ENCODE data around the gene CCDC43.
"Not testable (repeated sequence)": the region's sequence is repeated elsewhere in the genome, so short reads cannot be mapped to it uniquely, and the experiment has no call there.

Gene CCDC43

GRCh38 chr17:44666006-44666405 is 23.6 kb downstream of the CCDC43 start:
- DNase-seq (ENCODE audit: low spot score) = no peak

- no peak for DNase-seq (ENCODE audit: low spot score)
Observed at GRCh38 chr17:44664867-44665266, 24.7 kb downstream of the CCDC43 start.

- no peak for DNase-seq (ENCODE audit: low spot score)
Observed at GRCh38 chr17:44663095-44663494, 26.5 kb downstream of the CCDC43 start.

DNA sequence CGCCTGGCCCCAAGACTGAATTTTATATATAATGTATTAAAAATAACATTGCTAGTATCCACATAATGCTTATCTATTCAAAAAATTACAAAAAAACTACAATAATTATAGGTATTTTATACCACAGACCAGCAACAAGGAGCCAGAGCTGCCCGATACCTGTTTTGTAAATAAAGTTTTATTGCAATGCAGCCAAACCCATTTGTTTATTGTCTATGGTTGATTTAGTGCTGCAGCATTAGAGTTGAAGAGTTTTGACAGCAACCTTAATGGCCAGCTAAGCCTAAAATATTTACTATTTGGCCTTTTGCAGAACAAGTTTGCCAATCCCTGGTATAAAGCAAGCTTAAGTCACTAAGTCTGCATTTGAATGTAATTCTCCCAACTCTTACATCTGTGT is 27.7 kb downstream of the CCDC43 start:
- DNase-seq (ENCODE audit: low spot score) = no peak

DNA sequence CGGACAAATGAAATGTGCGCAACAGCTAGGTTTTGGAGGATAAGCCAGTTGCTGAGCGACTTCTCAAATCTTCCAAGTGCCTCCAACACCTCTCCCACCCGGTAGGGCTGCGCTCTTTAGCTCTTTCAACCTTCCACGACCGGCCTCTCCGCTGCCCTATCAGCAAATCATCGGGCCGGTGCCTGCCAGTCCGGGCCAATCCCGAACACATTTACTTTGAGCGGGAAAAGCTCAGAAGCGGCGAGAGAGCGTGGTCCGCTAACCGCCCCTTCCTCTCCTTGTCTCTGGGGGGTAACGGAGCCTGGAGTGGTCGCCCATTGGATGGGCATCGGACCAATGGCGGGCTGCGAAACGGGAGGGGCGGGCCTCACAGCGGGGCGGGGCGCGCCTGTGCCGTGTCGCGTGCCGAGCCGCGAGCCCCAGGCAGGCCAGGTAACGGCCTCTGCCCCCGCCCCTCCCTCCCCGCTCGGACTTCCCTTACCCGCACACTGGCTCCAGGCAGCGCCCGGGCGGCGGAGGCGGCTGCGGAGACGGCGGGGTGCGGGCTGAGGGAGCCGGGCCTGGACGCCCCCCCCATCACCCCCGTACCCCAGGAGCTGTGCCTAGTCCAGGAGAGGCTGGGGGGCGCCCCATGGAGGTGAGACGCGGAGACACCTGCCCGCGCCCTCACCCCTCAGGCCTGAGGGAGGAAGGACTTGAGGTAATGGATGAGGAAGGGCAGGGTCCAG is 33.4 kb downstream of the CCDC43 start, which contains the start of gene MEIOC:
MEIOC (plus strand) TSS at position 486 of the 728 bp plus-strand sequence; CDS start at position 632, 146 bp downstream.
- no peak for DNase-seq (ENCODE audit: low spot score)

DNA sequence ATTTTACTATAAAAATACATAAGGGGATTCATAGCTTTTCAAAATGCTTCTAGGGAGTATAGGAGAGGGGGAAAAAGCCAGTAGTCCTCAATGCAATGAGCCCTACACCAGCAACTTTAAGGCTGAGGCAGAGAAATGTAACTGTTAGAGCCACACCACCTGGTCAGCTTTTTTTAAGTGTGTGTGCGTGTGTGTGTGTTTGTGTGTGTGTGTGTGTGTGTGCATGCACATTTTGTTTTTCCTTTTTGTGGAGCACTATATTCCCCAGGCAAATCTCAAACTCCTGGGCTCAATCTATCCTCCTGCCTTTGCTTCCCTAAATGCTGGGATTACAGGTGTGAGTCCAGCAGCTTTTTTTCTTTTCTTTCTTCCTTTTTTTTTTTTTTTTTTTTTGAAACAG is 35.6 kb downstream of the CCDC43 start:
- no peak for DNase-seq (ENCODE audit: low spot score)

DNA sequence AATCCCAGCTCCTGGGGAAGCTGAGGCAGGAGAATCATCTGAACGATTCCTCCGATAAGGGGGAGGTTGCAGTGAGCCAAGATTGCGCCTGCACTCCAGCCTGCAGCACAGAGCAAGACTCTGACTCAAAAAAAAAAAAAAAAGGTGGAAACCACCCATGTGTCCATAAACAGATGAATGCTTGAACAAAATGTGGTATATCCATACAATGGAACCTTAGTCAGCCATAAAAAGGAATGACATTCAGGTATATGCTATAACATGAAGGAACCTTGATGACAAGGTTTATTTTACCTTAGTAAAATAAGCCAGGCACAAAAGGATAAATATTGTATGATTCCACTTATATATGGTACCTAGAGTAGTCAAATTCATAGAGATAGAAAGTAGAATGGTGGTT is 36.2 kb downstream of the CCDC43 start:
- no peak for DNase-seq (ENCODE audit: low spot score)

- no peak for DNase-seq (ENCODE audit: low spot score)
Observed at GRCh38 chr17:44652727-44653126, 36.8 kb downstream of the CCDC43 start.

DNA sequence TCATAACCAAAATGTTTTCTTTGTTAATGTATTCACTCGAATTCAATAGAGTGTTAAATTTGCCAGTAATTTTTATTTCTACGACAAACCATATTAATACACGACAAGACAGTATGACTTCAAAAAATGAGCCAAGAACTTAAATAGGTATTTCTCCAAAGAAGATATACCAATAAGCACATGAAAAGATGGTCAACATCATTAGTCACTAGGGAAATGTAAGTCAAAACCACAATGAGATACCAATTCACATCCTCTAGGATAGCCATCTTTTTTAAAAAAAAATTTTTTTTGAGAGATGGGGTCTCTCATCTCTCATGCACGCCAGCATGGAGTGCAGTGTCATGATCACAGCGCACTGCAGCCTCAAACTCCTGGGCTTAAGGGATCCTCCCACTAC is 38.3 kb downstream of the CCDC43 start:
- DNase-seq (ENCODE audit: low spot score) = no peak

DNA sequence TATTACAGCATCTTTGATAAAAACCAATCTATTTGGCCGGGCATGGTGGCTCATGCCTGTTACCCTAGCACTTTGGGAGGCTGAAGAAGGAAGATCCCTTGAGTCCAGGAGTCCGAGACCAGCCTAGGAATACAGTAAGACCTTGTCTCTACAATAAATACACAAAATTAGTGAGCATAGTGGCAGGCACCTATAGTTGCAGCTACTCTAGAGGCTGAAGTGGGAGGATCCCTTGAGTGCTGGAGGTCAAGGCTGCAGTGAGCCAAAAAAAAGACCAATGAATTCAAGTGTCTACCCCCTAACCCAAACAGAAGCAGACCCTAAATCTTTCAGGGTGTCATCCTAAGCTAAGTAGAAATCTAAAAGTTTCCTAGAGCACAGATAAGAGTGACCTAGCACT is 40.6 kb downstream of the CCDC43 start:
- DNase-seq (ENCODE audit: low spot score) = no peak

DNA sequence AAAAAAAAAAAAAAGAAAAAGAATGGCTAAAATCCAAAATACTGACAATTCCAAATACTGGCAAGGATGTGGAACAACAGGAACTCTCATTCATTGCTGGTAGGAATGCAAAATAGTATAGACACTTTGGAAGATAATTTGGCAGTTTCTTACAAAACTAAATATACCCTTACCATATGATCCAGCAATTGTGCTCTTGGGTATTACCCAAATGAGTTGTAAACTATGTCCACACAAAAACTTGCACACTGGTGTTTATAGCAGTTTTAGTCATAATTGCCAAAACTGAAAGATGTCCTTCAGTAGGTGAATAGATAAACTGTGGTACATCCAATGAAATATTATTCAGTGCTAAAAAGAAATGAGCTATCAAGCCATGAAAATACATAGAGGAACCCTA is 41.8 kb downstream of the CCDC43 start:
- DNase-seq (ENCODE audit: low spot score) = no peak

DNA sequence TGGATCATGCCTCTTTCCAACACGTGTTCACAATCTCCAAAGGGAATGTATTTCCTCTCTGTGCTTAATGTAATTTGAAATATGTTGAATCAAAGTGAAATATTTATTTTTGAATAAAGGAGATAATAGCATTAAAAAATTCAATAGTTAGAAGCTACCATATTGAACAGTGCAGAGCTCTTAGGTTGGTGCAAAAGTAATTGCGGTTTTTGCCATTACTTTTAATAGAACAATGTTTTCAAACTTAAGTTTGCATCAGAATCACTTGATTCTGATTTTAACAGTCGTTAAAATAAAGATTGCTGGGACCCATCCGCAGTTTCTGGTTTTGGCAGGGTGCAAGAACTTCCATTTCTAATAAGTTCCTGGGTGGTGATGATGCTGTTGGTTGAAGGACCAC is 43.3 kb downstream of the CCDC43 start:
- no peak for DNase-seq (ENCODE audit: low spot score)

DNA sequence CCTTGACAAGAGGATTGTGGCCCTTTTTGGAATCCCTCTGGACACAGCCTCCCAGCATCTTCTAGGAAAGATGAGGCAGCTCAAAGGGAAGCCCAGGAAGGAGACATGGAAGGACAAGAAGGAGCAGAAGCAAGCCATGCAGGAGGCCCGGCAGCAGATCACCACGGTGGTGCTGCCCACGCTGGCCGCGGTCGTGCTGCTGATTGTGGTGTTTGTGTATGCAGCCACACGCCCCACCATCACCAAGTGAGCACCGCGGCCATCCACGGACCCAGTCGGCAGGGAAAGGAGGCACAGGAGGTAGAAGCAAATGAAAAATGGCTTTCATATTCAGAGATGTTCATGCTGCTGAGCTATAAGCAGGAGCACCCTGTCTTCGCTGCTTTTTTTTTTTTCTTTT is 44.2 kb downstream of the CCDC43 start:
- no peak for DNase-seq (ENCODE audit: low spot score)

DNA sequence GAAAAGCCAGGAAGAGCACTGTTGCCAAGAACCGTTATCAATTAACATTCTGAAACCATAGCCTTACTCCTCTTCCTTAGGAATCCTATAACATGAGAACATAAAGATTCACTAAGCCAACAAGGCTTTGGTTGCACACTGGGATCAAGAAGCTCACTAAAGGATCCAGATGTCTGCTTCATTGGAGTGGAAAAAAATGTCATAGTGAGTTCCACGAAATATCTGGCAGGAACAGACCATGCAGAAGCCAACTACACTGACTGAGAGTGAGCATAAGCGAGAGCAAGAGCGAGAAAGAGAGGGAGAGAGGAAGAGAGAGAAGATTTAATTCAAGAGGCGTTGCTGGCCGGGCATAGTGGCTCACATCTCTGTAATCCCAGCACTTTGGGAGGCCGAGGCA is 46.7 kb downstream of the CCDC43 start:
- no peak for DNase-seq (ENCODE audit: low spot score)

- no peak for DNase-seq (ENCODE audit: low spot score)
Observed at GRCh38 chr17:44637066-44637465, 52.5 kb downstream of the CCDC43 start.

- DNase-seq (ENCODE audit: low spot score) = peak; percentile 21
Observed at GRCh38 chr17:44636562-44636961, 53.0 kb downstream of the CCDC43 start.

GRCh38 chr17:44634401-44634800 is 55.2 kb downstream of the CCDC43 start:
- not testable (repeated sequence) for DNase-seq (ENCODE audit: low spot score)

DNA sequence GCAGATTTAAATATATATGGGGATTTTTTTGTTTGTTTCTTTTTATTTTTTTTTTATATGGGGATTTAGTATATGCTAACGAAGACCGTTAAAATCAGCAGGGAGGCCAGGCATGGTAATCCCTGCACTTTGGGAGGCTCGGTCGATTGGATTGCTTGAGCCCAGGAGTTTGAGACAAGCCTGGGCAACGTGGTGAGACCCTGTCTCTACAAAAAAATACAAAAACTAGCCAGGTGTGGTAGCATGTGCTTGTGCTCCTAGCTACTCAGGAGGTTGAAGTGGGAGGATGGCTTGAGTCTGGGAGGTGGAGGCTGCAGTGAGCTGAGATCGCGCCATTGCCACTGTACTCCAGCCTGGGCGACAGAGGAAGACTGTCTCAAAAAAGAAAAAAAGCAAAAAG is 55.6 kb downstream of the CCDC43 start:
- no peak for DNase-seq (ENCODE audit: low spot score)

DNA sequence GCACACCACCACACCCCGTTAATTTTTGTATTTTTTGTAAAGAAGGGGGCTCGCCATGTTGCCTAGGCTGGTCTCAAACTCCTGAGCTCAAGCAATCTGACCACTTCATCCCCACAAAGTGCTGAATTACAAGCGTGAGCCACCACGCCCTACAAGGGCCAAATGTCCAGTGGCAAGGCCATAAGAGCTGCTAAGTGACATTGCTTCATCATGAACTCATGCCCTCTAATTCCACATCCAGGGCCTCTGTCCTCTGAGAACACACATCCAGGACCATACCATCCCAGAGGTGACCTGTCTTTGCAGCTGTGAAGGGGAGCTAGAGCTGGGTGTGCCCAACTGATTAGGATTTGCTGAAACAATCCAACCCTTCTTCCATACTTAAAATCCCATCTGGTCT is 58.9 kb downstream of the CCDC43 start:
- no peak for DNase-seq (ENCODE audit: low spot score)

GRCh38 chr17:44629314-44629713 is 60.3 kb downstream of the CCDC43 start:
- no peak for DNase-seq (ENCODE audit: low spot score)

- DNase-seq (ENCODE audit: low spot score) = no peak
Observed at GRCh38 chr17:44628243-44629188, 61.1 kb downstream of the CCDC43 start.

- DNase-seq (ENCODE audit: low spot score) = no peak
Observed at GRCh38 chr17:44627513-44628242, 61.9 kb downstream of the CCDC43 start.
